GM12872 (cell line): ENCODE results near the gene CHID1.

Experiments used
- CTCF ChIP-seq: IDR thresholded peaks from 3 replicates; pipeline ENCODE4 v1.5.1; 2011; ENCODE audit warnings: low read depth, mild to moderate bottlenecking, low read length, moderate library complexity; ENCODE audit not compliant: insufficient read depth

Gene CHID1

GRCh38 chr11:862081-862661, 48.4 kb downstream of the CHID1 start:
- TF ChIP-seq CTCF, result no peak

- no peak for TF ChIP-seq CTCF
These were observed 49.5 kb downstream of the CHID1 start for GRCh38 chr11:861105-861479.

GRCh38 chr11:860234-861104, 50.1 kb downstream of the CHID1 start:
- TF ChIP-seq CTCF, result no peak

- no peak for TF ChIP-seq CTCF
These were observed 51.0 kb downstream of the CHID1 start for GRCh38 chr11:859394-860131.

- TF ChIP-seq CTCF, result no peak
These were observed 51.8 kb downstream of the CHID1 start for GRCh38 chr11:858762-859339.

- no peak for TF ChIP-seq CTCF
These were observed 52.4 kb downstream of the CHID1 start for GRCh38 chr11:858053-858761.
